Endothelial cell of umbilical vein (primary cell): ENCODE data around the gene TBC1D16. TPM values are rescaled to one million over a fixed set of nuclear protein-coding genes. Genes with fewer than 3 reads are reported as not detected.

ENCODE experiments used
- BruUV-seq: library from RNA; stranded (reverse); fragments of 400-500 nt; replicated peaks from 2 replicates; lab custom pipeline; 2021; lab: Mats Ljungman, UMichigan
- CTCF ChIA-PET: fragments of 300-600, 350-600 bp; sonication (Branson Sonifier 250); formaldehyde crosslinking; loops from one replicate; lab custom pipeline; 2021; ENCODE audit warnings: antibody characterized with exemption, inconsistent platforms; lab: Charles Lee
- POLR2A ChIA-PET: fragments of 300-600, 350-600 bp; sonication (Branson Sonifier 250); formaldehyde crosslinking; loops from one replicate; lab custom pipeline; 2021; ENCODE audit warnings: antibody characterized with exemption, inconsistent platforms; lab: Charles Lee
- DNase-seq: peaks from one replicate; pipeline ENCODE4 v3.0.0-alpha.2; 2011; ENCODE audit warnings: low read depth, low spot score
- FAIRE-seq: peaks from 2 replicates; lab custom pipeline; 2011; peaks lifted over from hg19 to GRCh38; lab: Jason Lieb, UNC
- H2AFZ ChIP-seq: 2 replicates; pipeline ENCODE4 v1.6.0; 2012; ENCODE audit warnings: low read depth, low read length, control low read depth, inconsistent platforms
- H3K27ac ChIP-seq: 2 replicates; pipeline ENCODE4 v1.5.1; 2011; ENCODE audit warnings: low read depth, mild to moderate bottlenecking, control low read depth, low read length, moderate library complexity; ENCODE audit not compliant: insufficient read depth
- H3K27me3 ChIP-seq, 2 experiments: 2 replicates each; pipeline versions ENCODE4 v1.6.0 to v1.6.1; 2011; ENCODE audit warnings: low read length in 2 of 2, mixed read lengths in 1 of 2; ENCODE audit not compliant: control insufficient read depth in 2 of 2, insufficient read depth in 2 of 2
- H3K36me3 ChIP-seq, 2 experiments: 2 replicates in 1 of 2; 3 replicates in 1 of 2; pipeline ENCODE4 v1.5.1; 2011; ENCODE audit warnings: low read length in 2 of 2, mild to moderate bottlenecking in 1 of 2, moderate library complexity in 1 of 2; ENCODE audit not compliant: control insufficient read depth in 2 of 2, insufficient read depth in 2 of 2; ENCODE audit errors: extremely low read depth in 1 of 2
- H3K4me1 ChIP-seq: 3 replicates; pipeline ENCODE4 v1.5.1; 2011; ENCODE audit warnings: mild to moderate bottlenecking, low read length; ENCODE audit not compliant: control insufficient read depth, insufficient read depth; ENCODE audit errors: extremely low read depth
- H3K4me2 ChIP-seq: 2 replicates; pipeline ENCODE4 v1.6.1; 2011; ENCODE audit warnings: low read length, control low read depth, mixed read lengths; ENCODE audit not compliant: insufficient read depth
- H3K4me3 ChIP-seq, 3 experiments: fragments of 200-600 bp in 1 of 3; sonication (generic), shearing (Covaris generic) in 1 of 3; replicated peaks in 1 of 3; 2 replicates each; pipeline ENCODE4 v1.5.1; 2011 to 2016; ENCODE audit warnings: control low read depth in 3 of 3, low read length in 3 of 3, mild to moderate bottlenecking in 2 of 3, inconsistent platforms in 1 of 3, low read depth in 1 of 3, moderate library complexity in 1 of 3; ENCODE audit not compliant: insufficient read depth in 1 of 3
- H3K79me2 ChIP-seq: 2 replicates; pipeline ENCODE4 v1.6.0; 2012; ENCODE audit warnings: low read length, inconsistent platforms; ENCODE audit not compliant: control insufficient read depth, insufficient read depth
- H3K9ac ChIP-seq: replicated peaks from 2 replicates; pipeline ENCODE3; 2011; ENCODE audit warnings: low read length, control low read depth; ENCODE audit not compliant: insufficient read depth; ENCODE audit errors: extremely low read depth
- H3K9me1 ChIP-seq: replicated peaks from 3 replicates; pipeline ENCODE4 v1.6.0; 2011; ENCODE audit warnings: mild to moderate bottlenecking, low read length; ENCODE audit not compliant: control insufficient read depth, insufficient read depth; ENCODE audit errors: extremely low read depth
- H3K9me3 ChIP-seq: replicated peaks from 2 replicates; pipeline ENCODE4 v1.5.1; 2012; ENCODE audit warnings: low read length, inconsistent platforms; ENCODE audit not compliant: control insufficient read depth, insufficient read depth
- H4K20me1 ChIP-seq: replicated peaks from 2 replicates; pipeline ENCODE3; 2011; ENCODE audit warnings: mild to moderate bottlenecking, low read length; ENCODE audit not compliant: control insufficient read depth, insufficient read depth; ENCODE audit errors: extremely low read depth
- EZH2 ChIP-seq: IDR thresholded peaks from 2 replicates; pipeline ENCODE4 v1.6.1; 2012; ENCODE audit warnings: borderline replicate concordance, low read depth, mild to moderate bottlenecking, moderate library complexity, low read length, inconsistent platforms; ENCODE audit not compliant: severe bottlenecking
- FOS ChIP-seq: IDR thresholded peaks from 2 replicates; pipeline ENCODE4 v1.6.1; 2011; ENCODE audit warnings: mild to moderate bottlenecking, low read length, moderate library complexity, borderline replicate concordance; ENCODE audit not compliant: insufficient read depth
- GATA2 ChIP-seq: IDR thresholded peaks from 2 replicates; pipeline ENCODE4 v1.7.0; 2011; ENCODE audit warnings: low read depth, mild to moderate bottlenecking, moderate library complexity, mixed read lengths, low read length; ENCODE audit not compliant: insufficient read length, insufficient read depth
- JUN ChIP-seq: IDR thresholded peaks from 2 replicates; pipeline ENCODE4 v1.6.1; 2011; ENCODE audit warnings: borderline replicate concordance, low read depth; ENCODE audit not compliant: insufficient read length, insufficient read depth
- MYC ChIP-seq: IDR thresholded peaks from one replicate; pipeline ENCODE4 v1.6.1; 2011; ENCODE audit warnings: mild to moderate bottlenecking, low read depth, low read length
- POLR2A ChIP-seq: IDR thresholded peaks from 2 replicates; pipeline ENCODE4 v1.6.1; 2012; ENCODE audit warnings: low read depth, mild to moderate bottlenecking, control low read depth, low read length
- POLR2AphosphoS5 ChIP-seq: IDR thresholded peaks from 2 replicates; pipeline ENCODE4 v1.6.1; 2012; ENCODE audit warnings: low read depth, mild to moderate bottlenecking, control low read depth, low read length, moderate library complexity; ENCODE audit not compliant: insufficient read depth
- dilution Hi-C: fragments of 300-500 bp; cut with MboI; formaldehyde crosslinking; loops from one replicate; pipeline ENCODE4 v1.15.0; 2019; ENCODE audit warnings: low sequenced_read_pairs; ENCODE audit not compliant: extremely low pct_ligation_motif_present
- intact Hi-C: fragments of 100-400 bp; cut with micrococcal nuclease; formaldehyde crosslinking; loops from one replicate; pipeline ENCODE4 v1.10.0; 2022
- polyA plus RNA-seq, 4 experiments: library from polyadenylated mRNA; depleted of rRNA in 3 of 4; stranded (reverse) in 3 of 4; unstranded in 1 of 4; fragments of >200 nt; gene quantifications; 2 replicates each; pipeline versions ENCODE4 v1.2.1 to v1.2.3, GENCODE V29; 2011 to 2012; ENCODE audit warnings: missing spikeins in 1 of 4
- total RNA-seq: library from RNA; stranded (reverse); gene quantifications from 2 replicates; pipeline ENCODE4 v1.2.3, GENCODE V29; 2021
- TF ChIP-seq, protein P1 (sequence below): IDR thresholded peaks from 2 replicates; pipeline ENCODE4 v1.6.1; 2011; ENCODE audit not compliant: insufficient read depth, insufficient read length
- TF ChIP-seq, protein P2 (sequence below), 2 donors: IDR thresholded peaks; 1 replicate in 1 of 2; 2 replicates in 1 of 2; pipeline ENCODE4 v1.5.1; 2011; ENCODE audit warnings: low read length in 2 of 2, mild to moderate bottlenecking in 2 of 2, moderate library complexity in 2 of 2, control low read depth in 1 of 2, inconsistent platforms in 1 of 2, low read depth in 1 of 2; ENCODE audit not compliant: insufficient read depth in 1 of 2; ENCODE audit errors: extremely low read depth in 1 of 2

TBC1D16 gene
- total and polyA plus RNA-seq, 2 donors (not counting 3 experiments of a cell fraction or from before 2014, with no cell fraction given) = 12.9 to 48.6 TPM

- H3K9ac ChIP-seq = no peak overlapping the region
- H3K27me3 ChIP-seq = no peaks in the 10 kb centered on the region
- TF ChIP-seq FOS (no peak), POLR2AphosphoS5 (no peak), MYC (no peak), POLR2A (no peak), EZH2 (no peak), GATA2 (no peak), JUN (no peak)
- TF ChIP-seq, protein P1, sequence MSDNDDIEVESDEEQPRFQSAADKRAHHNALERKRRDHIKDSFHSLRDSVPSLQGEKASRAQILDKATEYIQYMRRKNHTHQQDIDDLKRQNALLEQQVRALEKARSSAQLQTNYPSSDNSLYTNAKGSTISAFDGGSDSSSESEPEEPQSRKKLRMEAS = no peak
- TF ChIP-seq, protein P2, sequence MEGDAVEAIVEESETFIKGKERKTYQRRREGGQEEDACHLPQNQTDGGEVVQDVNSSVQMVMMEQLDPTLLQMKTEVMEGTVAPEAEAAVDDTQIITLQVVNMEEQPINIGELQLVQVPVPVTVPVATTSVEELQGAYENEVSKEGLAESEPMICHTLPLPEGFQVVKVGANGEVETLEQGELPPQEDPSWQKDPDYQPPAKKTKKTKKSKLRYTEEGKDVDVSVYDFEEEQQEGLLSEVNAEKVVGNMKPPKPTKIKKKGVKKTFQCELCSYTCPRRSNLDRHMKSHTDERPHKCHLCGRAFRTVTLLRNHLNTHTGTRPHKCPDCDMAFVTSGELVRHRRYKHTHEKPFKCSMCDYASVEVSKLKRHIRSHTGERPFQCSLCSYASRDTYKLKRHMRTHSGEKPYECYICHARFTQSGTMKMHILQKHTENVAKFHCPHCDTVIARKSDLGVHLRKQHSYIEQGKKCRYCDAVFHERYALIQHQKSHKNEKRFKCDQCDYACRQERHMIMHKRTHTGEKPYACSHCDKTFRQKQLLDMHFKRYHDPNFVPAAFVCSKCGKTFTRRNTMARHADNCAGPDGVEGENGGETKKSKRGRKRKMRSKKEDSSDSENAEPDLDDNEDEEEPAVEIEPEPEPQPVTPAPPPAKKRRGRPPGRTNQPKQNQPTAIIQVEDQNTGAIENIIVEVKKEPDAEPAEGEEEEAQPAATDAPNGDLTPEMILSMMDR (IDR thresholded peaks at IDR 0.05; ENCODE audit: extremely low read depth in 1 of 2, insufficient read depth in 1 of 2, low read depth in 1 of 2, low read length in 2 of 2) = no peak
- no peak for DNase-seq
- no peak overlapping the region for H3K4me3 ChIP-seq
- no peaks in the 10 kb centered on the region for H3K36me3 ChIP-seq
- H3K27ac ChIP-seq = no peak overlapping the region
- no peak overlapping the region for H3K4me2 ChIP-seq
- H3K4me1 ChIP-seq = no peaks in the 10 kb centered on the region
- dilution Hi-C loops (no loop called here), intact Hi-C loops (no loop called here)
- no peaks in the 10 kb centered on the region for H3K9me3 ChIP-seq
- no TSS peak for BruUV-seq
- no peak overlapping the region for H2AFZ ChIP-seq
- no peaks in the 10 kb centered on the region for H3K9me1 ChIP-seq
- peaks cover 8% of the 10 kb centered on the region for H3K79me2 ChIP-seq
- ChIA-PET POLR2A (no interaction called here), CTCF (interaction anchor here (2.0 to 2.7 kb wide), 2 partner anchors 10 to 11 kb away, joined by 4 to 21 read pairs; no protein-coding TSS in a partner anchor)
- no peaks in the 10 kb centered on the region for H4K20me1 ChIP-seq
- no peak for FAIRE-seq
Measured at GRCh38 chr17:80018917-80019651, 16.6 kb downstream of the TBC1D16 start.
